HG02678 (cell line): ENCODE results near the gene ETV2.
"Not testable (repeated sequence)": the region's sequence is repeated elsewhere in the genome, so short reads cannot be mapped to it uniquely, and the experiment has no call there.

Source experiments
- ATAC-seq: cut with Tn5 transposase; IDR thresholded peaks from one replicate; pipeline ENCODE4 v1.9.1; 2021; ENCODE audit warnings: mild to moderate bottlenecking, moderate library complexity; ENCODE audit not compliant: unreplicated experiment

The ETV2 gene

DNA sequence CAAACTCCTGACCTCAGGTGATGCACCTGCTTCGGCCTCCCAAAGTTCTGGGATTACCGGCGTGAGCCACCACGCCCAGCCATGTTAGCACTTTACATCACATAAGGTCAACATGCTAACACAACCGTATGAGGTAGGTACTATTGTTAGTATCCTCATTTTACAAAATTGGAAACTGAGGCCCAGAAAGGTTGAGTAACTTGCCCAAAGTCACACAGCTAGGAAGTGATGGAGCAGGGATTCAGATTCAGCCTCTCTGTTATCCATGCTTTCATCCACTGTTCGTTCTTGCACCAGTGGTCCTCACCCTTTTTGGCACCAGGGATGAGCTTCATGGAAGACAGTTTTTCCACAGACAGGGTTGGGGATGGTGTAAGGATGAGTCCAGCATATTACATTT is 15.2 kb downstream of the ETV2 start:
- no peak for ATAC-seq

DNA sequence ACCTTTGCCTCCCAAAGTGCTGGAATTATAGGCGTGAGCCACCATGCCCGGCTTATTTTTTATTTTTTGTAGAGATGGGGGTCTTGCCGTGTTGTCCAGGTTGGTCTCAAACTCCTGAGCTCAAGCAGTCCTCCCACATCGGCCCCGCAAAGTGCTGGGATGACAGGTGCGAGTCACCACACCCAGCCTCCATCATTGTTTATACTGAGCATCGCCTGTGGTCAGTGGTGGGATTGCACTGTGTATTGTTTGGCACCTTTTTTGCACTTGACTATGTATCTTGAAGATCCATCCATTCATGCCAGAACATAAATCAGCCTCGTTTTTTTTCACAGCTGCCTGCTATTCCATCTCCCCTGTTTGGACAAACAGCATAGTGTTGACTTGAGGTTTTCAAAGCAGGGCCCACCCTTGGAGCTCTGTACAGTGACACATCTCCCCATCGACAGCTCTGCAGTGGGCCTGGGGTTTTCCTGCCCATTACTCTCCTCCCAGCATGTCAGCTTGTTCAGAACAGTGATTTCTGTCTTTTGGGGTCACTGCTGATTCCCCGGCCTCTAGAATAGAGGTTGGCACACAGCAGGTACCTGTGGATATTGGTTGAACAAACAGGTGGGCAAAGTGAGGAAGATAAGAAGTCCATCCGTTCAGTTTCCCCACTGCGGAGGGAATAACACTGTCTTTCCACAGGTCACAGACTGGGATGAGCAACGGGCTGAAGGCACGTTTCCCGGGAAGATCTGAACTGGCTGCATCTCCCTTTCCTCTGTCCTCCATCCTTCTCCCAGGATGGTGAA is 16.6 kb downstream of the ETV2 start:
- ATAC-seq: no peak

GRCh38 chr19:35661995-35662340 is 20.4 kb downstream of the ETV2 start:
- no peak for ATAC-seq

DNA sequence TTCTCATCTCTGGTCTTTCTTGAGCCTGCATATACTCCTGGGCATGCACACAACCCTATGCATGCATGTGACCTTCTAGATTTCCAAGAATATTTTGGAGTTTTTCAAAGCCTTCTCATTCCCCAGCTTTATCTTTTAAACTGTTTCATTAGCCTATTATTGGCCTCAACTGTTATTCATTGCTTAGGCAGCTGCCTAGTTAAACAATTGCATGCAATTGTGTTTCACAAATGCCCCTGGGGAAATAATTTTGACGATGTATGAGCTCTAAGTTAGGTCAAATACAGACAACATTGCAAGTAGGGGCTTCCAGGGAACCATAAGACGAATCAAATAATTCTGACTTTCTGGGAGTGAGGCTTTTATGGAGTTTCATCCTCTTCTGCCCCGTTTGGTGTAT is 22.4 kb downstream of the ETV2 start:
- no peak for ATAC-seq

- ATAC-seq: no peak
Observed at GRCh38 chr19:35665157-35665556, 23.6 kb downstream of the ETV2 start.

DNA sequence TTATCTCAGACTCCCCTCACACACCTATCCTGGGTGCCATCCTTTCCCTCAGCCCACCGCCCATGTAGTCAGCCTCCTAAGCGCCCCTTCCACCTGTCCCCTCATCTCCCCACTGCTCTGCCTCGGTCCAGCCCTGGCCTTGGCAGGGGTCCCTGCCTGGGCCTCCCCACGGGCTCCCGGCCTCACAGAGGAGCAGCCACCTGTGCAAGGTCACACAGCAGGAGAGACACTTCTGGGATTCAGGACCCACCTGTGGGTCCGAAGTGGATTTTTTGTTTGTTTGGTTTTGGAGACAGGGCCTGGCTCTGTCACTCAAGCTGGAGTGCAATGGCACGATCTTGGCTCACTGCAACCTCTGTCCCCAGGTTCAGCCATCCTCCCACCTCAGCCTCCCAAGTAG is 24.1 kb downstream of the ETV2 start:
- ATAC-seq: no peak

DNA sequence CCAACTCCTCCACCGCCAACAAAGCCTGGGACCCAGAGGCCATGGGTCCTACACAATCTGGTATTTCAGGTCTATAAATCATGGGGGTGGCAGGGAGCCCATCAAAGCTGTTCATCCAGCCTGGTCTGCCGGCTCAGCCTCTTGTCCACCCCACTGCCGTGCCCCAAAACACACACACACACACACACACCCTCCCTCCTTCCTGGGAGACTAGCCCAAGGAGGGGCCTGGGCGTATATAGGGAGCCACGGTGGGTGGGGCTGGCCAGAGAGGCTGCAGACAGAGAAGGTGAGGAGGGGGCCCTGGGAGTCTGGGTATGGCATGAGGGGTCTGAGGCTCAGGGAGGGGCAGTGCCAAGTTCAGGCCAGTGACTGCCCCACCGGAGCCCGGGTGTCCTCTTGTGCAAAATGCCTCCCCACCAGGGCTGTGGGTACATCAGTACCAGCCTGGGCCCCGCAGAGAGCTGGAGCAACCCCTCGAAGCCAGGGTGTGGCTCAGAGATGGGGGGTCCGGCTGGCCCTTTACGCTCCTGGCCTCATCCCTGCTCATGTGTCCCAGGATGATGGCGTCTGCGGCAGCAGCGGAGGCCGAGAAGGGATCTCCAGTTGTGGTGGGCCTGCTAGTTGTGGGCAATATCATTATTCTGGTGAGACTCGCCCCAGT is 24.8 kb downstream of the ETV2 start, which contains the start of gene UPK1A:
TSS of gene UPK1A (plus strand) at position 267 of the 663 bp plus-strand sequence. CDS start at position 563, 296 bp downstream.
- ATAC-seq: no peak

DNA sequence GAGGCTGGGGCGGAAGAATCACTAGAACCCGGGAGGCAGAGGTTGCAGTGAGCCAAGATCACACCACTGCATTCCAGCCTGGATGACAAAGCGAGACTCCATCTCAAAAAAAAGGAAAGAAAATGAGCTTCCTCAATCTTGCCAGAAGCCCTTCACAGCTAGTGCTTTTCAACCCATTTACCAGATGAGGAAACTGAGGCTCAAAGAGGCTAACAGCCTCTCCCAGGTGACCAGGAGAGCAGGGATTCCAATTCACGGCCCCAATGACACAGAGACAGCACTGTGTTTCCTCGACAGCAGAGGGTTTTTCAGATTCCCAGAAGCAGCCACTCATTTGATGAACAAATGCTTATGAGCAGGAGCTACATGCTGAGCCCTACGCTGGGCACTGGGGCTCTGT is 28.0 kb downstream of the ETV2 start:
- ATAC-seq: no peak

DNA sequence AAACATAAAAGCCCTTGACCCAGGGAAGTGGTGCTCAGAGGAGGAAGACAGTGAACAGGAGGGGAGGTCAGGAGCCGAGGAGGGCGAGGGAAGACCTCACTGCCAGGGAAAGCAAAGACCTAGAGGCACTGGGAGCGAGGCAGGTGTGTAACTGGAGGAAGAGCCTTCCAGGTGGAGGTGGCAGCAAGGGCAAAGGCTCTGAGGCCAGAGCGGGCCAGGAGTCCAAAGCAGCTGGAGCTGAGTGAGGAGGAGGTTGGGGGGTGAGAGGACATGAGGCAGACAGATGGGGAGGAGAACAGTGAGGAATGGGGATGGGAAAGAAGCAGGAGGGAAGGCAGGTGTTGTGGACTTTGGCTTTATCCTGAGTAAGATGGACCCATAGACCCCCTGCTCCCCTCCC is 28.4 kb downstream of the ETV2 start:
- no peak for ATAC-seq

- ATAC-seq: no peak
Observed at GRCh38 chr19:35670686-35671085, 29.1 kb downstream of the ETV2 start.

GRCh38 chr19:35671818-35672217 is 30.3 kb downstream of the ETV2 start:
- ATAC-seq: no peak

- ATAC-seq: no peak
Observed at GRCh38 chr19:35673121-35673804, 31.7 kb downstream of the ETV2 start.

GRCh38 chr19:35675589-35676140 is 34.1 kb downstream of the ETV2 start:
- ATAC-seq: no peak

DNA sequence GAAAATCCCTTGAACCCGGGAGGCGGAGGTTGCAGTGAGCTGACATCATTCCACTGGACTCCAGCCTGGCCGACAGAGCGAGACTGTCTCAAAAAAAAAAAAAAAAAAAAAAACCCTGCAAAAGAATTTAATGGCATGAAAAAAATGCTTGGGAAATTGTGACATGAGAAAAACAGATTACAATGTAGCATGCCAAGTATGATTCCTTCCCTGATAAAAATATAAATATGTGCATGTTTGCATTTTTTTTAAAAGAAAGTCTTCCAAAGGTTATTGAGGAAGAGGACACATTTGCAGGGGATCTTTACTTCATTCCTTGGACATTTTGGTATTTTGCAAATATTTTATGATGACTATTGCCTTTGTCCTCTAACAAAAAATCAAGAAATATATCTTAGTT is 48.3 kb downstream of the ETV2 start:
- no peak for ATAC-seq

GRCh38 chr19:35691106-35691505 is 49.6 kb downstream of the ETV2 start:
- not testable (repeated sequence) for ATAC-seq

DNA sequence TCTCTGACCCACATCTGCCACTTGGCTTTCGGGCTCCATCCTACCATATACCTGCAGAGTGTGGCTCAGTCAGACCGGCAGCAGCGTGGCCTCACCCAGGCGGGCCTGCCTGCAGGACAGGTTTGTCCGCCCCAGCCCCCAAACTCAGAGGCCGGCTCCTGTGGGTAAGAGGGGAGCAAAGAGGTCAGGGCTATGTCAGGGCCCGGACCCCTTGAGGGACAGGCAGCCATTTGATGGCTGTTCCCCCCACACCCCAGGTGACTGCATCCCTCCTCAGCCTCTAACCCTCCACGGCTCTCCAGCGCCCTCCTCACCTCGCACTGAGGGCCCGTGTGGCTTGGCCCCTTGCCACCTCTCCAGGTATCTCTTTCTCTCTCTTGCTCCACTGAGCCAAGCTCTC is 50.5 kb downstream of the ETV2 start:
- no peak for ATAC-seq

GRCh38 chr19:35693422-35693821 is 51.9 kb downstream of the ETV2 start:
- ATAC-seq: no peak

- ATAC-seq: peak; percentile 83
Observed at GRCh38 chr19:35693835-35694599, 52.5 kb downstream of the ETV2 start.
